Keratinocyte (primary cell): ENCODE measurements around the gene CTAGE9.

Experiments used
- CTCF ChIP-seq, 3 experiments: IDR thresholded peaks in 1 of 3; conservative IDR thresholded peaks in 1 of 3; optimal IDR thresholded peaks in 1 of 3; 2 replicates in 2 of 3; 3 replicates in 1 of 3; pipeline versions ENCODE3 to v1.5.1; 2011; ENCODE audit warnings: low read length in 3 of 3, mild to moderate bottlenecking in 3 of 3, moderate library complexity in 2 of 3, control low read depth in 1 of 3, inconsistent platforms in 1 of 3; ENCODE audit not compliant: insufficient read depth in 2 of 3; ENCODE audit errors: extremely low read depth in 1 of 3
- EZH2 ChIP-seq: IDR thresholded peaks from one replicate; pipeline ENCODE4 v1.6.1; 2012; ENCODE audit warnings: inconsistent platforms, mild to moderate bottlenecking, low read length, moderate library complexity

- no peak for TF ChIP-seq CTCF (optimal IDR thresholded peaks at IDR 0.05 in 1 of 3, IDR thresholded peaks at IDR 0.05 in 1 of 3, conservative IDR thresholded peaks at IDR 0.05 in 1 of 3; ENCODE audit: extremely low read depth in 1 of 3, insufficient read depth in 2 of 3, low read length in 3 of 3)
- TF ChIP-seq EZH2 = no peak
Observed at GRCh38 chr6:131730264-131730663, 19.4 kb upstream of the CTAGE9 start.
